ENCODE measurements around the gene PPCDC.
"Not testable (repeated sequence)": the region's sequence is repeated elsewhere in the genome, so short reads cannot be mapped to it uniquely, and the experiment has no call there.

- not testable (repeated sequence) for TF ChIP-seq CTCF (conservative IDR thresholded peaks at IDR 0.05; ENCODE audit: low read depth, low read length); FOS (IDR thresholded peaks at IDR 0.05; ENCODE audit: low read depth, low read length); CHD1 (IDR thresholded peaks at IDR 0.05; ENCODE audit: low read depth, low read length)
These were observed 54.2 kb downstream of the PPCDC start for GRCh38 chr15:75077551-75077961.
